WTC11 (cell line): ENCODE measurements around the gene HTR1E.

Source experiments
- CREM ChIP-seq: sonication (generic); formaldehyde crosslinking; IDR thresholded peaks from 2 replicates; pipeline ENCODE4 v1.8.1; 2022; ENCODE audit warnings: mild to moderate bottlenecking, missing genetic modification reagents, moderate library complexity
- CTCF ChIP-seq: fragments of 200-600 bp; IDR thresholded peaks from 2 replicates; pipeline ENCODE4 v1.8.0; 2022; ENCODE audit warnings: antibody characterized with exemption
- FOXK1 ChIP-seq: sonication (generic); formaldehyde crosslinking; IDR thresholded peaks from 2 replicates; pipeline ENCODE4 v1.8.0; 2022; ENCODE audit warnings: mild to moderate bottlenecking, moderate library complexity, missing genetic modification reagents
- GABPB1 ChIP-seq: sonication (generic); formaldehyde crosslinking; IDR thresholded peaks from 2 replicates; pipeline ENCODE4 v1.8.1; 2023; ENCODE audit warnings: mild to moderate bottlenecking, missing genetic modification reagents
- NR1H2 ChIP-seq: sonication (generic); formaldehyde crosslinking; IDR thresholded peaks from 2 replicates; pipeline ENCODE4 v1.9.0; 2021; ENCODE audit warnings: mild to moderate bottlenecking, moderate library complexity, missing genetic modification reagents
- SMAD3 ChIP-seq: sonication (generic); formaldehyde crosslinking; IDR thresholded peaks from 2 replicates; pipeline ENCODE4 v1.8.0; 2022; ENCODE audit warnings: missing genetic modification reagents, mild to moderate bottlenecking, borderline replicate concordance
- TEAD1 ChIP-seq: sonication (generic); formaldehyde crosslinking; IDR thresholded peaks from 2 replicates; pipeline ENCODE4 v1.8.0; 2022; ENCODE audit warnings: mild to moderate bottlenecking, missing genetic modification reagents

- TF ChIP-seq GABPB1 (CRISPR knock-in tag) (no peak), CREM (no peak), SMAD3 (CRISPR knock-in tag) (no peak), CTCF (no peak), TEAD1 (CRISPR knock-in tag) (no peak), FOXK1 (CRISPR knock-in tag) (no peak), NR1H2 (CRISPR knock-in tag) (no peak)
Measured at GRCh38 chr6:87027021-87027420, 89.7 kb downstream of the HTR1E start.
